GM13976 (cell line): ENCODE data around the gene PEF1.

Experiments
- DNase-seq: peaks from one replicate; pipeline ENCODE4 v3.0.0; 2012; ENCODE audit warnings: low spot score
- CTCF ChIP-seq: IDR thresholded peaks from 2 replicates; pipeline ENCODE4 v1.5.1; 2012; ENCODE audit warnings: borderline replicate concordance, mild to moderate bottlenecking; ENCODE audit not compliant: insufficient read depth; ENCODE audit errors: extremely low read depth, missing control alignments, control extremely low read depth
- in situ Hi-C: fragments of 300-500 bp; cut with MboI; formaldehyde crosslinking; loops from one replicate; pipeline ENCODE4 v1.12.0; 2022; ENCODE audit warnings: low sequenced_read_pairs, mixed read lengths, inconsistent platforms; ENCODE audit not compliant: unreplicated experiment

PEF1 gene

DNA sequence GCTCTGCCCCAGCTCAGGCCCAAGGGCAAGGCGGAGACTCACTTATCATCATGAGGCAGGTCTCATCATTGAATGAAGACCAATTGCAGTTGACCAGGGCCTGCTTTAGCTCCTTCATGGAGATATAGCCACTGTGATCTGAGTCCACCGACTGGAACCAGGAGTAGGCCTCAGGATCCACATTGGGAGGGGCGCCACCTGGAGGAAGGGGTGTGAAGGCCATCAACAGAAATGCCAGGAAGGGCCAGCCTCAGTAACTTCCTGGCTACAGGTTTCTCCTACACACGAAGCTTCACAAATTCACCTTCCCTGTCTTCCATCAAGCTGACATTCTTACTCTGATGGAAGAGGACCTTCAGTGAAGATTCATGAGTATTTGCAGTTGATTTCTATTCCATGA is 11.6 kb downstream of the PEF1 start:
- peak; percentile 34 for DNase-seq
- TF ChIP-seq CTCF = peak; percentile 33
- in situ Hi-C loops = no loop called here

DNA sequence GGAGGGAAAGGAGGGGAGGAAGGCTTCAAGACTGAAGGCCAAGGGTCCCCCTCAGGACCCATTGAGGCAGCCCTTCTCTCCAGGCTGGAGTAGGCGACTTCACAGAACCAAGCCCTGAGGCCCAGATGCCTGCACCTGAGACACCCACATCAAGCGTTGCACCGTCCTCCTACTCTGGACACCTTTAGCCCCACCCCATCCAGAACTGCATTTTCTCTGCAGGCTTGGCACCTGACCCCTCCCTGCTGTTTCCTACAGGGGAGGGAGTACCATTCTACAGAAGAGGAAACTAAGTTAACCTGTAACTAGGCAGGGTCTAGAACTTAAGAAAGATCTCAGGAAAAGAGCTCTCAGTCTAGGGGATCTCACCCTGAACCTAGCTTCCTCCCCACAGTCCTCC is 12.0 kb downstream of the PEF1 start:
- TF ChIP-seq CTCF = no peak
- in situ Hi-C loops = no loop called here
- DNase-seq = no peak

- in situ Hi-C loops = no loop called here
- DNase-seq = no peak
- no peak for TF ChIP-seq CTCF
Measured at GRCh38 chr1:31628931-31629556, 15.6 kb downstream of the PEF1 start.

GRCh38 chr1:31627930-31628559 is 16.6 kb downstream of the PEF1 start:
- in situ Hi-C loops = no loop called here
- no peak for TF ChIP-seq CTCF
- DNase-seq = no peak

GRCh38 chr1:31627301-31627929 is 17.3 kb downstream of the PEF1 start:
- DNase-seq = no peak
- in situ Hi-C loops = no loop called here
- no peak for TF ChIP-seq CTCF

GRCh38 chr1:31626223-31627207 is 18.2 kb downstream of the PEF1 start:
- no peak for DNase-seq
- no peak for TF ChIP-seq CTCF
- in situ Hi-C loops = no loop called here
